Stimulated activated CD8-positive, alpha-beta memory T cell treated with anti-CD3 and anti-CD28 coated beads, Interleukin-4, amount 100 ng/mL, for 4 hours (primary cell): ENCODE data around the gene RMND5A.
"Not testable (repeated sequence)": the region's sequence is repeated elsewhere in the genome, so short reads cannot be mapped to it uniquely, and the experiment has no call there.

Experiments used
- DNase-seq, 2 donors: peaks; one replicate each; pipeline ENCODE4 v3.0.0-alpha.2; 2020; ENCODE audit warnings: low read depth in 2 of 2, low spot score in 1 of 2

Gene RMND5A

DNA sequence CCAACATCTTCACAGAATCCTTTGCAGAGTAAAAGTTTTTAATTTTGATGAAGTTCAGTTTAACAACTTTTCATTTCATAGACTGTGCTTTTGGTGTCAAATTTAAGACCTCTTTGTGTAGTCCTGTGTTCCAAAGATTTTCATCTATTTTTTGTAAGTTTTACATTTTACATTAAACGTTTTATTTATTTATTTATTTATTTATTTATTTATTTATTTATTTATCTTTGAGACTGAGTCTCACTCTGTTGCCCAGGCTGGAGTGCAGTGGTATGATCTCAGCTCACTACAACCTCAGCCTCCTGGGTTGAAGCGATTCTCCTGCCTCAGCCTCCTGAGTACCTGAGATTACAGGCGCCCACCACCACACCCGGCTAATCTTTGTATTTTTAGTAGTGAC, 12.0 kb upstream of the RMND5A start:
- DNase-seq, result not testable (repeated sequence)

DNA sequence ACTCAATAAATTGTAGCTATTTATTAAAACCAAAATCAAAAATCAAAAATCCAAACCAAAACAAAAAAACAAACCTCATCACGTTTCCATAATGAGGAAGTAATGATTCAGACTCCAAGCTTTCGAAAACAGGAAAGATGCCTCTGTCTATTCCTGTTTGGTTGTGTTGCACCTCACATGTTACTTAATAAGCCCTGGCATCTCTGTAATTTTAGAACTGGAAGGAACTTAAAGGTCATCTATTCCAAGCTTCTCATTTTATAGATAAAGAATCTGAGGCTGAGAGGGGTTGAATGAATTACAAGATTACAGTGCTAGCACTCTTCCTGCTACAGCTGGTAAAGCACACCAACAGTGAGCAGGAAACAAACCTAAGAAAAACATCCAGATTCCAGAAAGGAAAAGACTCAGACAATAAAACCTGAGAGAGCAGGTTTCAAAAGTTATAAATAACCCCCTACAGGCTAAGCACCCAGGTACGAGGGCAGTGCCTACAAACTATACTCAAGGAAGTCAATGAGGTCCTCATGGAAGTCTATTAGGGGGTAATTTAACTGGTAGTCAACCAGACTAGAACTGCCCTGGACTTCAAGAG, 5.4 kb upstream of the RMND5A start:
- not testable (repeated sequence) for DNase-seq

DNA sequence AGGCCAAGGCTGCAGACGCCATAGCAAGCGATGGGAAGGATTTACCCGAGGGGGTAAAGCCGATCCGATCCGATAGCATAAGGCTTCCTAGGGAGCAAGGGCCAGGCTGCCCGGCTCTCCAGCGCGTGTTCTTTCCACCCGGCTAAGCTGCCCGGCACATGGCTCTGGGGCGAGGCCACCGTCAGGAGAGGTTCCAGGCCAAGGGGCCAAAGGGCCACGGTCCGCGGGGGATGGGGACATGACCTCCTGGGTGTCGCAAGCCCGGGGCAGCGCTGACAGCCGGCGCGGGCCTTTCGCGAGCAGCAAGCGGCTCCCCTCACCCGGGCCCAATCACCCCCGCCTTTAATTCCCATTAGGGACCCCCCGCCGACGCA, 841 bp upstream of the RMND5A start:
- not testable (repeated sequence) for DNase-seq

DNA sequence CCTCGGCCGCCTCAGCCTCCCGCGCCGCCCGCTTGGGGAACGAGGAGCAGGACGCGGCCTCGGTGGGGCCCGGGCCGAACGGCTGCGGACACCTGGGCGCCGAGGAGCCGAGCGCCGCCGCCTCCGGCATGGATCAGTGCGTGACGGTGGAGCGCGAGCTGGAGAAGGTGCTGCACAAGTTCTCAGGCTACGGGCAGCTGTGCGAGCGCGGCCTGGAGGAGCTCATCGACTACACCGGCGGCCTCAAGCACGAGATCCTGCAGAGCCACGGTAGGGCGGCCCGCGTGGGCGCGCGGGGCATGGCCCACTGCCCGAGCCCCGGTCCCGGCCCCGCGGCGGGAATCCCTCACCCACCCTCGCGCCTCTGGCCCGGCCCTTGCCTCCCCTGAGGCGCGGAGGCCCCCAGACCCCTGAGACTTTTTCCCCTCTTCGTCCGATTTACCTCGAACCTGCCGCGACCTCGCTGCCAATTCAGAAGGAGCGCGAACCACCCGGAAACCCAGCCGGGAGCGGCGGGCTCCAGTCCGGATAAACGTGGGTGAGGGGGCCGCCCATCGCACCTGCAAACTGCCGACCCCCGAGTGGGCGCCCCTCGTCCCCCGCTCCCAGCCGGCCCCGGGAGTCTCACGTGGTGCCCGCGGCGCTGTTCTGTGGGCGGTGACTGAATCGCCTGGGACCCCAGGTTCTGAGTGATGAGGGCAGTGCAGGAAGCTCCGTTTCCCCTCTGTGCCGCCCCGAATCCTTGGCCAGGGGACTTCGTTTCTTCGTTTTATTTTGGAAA, 639 bp downstream of the RMND5A start:
- peak; percentile 15 to 34 for DNase-seq

DNA sequence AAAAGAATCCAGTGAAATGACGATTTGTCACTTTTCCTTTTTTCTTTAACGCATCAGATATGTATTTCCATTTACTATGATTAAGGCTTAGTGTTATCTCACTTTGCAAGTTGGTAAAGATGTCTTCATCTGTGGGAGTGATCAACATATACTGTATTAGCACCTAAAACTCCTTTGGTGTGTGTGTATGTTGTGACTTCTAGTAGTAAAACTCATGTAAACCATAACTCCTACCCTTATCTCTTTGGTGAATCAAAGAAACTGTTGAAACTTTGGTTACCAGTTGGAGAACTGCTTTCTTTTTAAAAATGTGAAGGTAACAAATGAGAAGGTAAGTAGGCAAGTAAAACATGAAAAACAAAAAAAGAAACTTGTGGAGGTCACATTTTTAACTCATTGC, 5.6 kb downstream of the RMND5A start:
- DNase-seq, result not testable (repeated sequence)

DNA sequence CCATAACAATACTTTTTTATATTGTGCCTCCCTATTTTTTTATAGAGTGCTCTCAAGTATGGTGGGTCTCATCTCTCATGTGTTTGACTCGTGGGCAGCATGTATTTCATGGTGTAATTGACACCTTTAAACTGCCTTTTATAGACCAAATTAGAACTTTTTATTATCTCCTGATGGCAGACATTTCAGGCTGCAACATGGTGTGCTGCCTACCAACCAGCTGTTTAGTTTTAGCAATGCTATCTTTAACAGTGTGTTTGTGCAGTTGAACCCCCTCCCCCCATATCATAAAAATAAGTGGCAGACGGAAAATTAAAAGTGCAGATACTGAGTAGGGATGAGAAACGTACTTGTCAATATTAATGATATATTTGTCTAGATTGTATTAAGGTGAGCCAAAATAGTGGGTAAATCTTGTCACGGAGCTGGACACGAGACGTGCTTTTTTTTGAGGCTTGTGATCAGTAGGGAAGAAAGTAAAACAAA, 12.0 kb downstream of the RMND5A start:
- DNase-seq, result not testable (repeated sequence)

DNA sequence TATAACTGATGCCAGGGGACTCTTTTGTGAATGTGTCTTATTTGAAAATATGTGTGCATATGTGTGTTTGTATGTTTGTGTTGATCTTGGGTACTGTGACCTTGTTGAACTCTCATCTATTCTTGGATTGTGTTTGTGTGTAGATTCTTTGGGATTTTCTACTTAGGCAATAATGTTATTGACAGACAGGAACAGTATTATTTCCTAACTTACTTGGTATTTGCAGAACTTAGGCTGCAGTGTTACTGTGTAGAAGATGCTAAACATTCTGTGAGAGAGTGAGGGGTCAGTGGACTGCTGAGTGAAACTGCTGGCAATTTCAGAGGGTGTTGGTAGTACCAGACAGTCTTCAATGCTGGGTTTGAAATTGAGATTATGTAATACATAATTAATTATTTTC, 12.7 kb downstream of the RMND5A start:
- not testable (repeated sequence) for DNase-seq

DNA sequence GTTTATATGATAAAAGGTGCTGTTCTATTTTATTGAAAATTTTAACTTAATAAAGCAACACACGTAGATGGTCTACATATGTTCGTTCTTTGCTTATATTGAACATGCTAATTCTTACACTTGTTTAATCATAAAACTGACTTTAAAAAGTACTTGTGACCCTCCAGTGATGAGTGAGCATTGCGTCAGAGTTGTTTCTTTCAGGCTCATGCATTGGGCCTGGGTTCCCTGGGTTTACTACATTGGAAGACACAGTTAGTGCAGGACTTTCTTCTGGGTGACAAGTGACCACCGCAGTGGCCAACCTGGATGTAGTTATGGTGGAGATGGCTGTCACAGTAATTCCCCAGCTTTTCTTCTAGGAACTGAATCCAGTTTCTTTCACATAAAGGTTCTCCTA, 13.4 kb downstream of the RMND5A start:
- not testable (repeated sequence) for DNase-seq

DNA sequence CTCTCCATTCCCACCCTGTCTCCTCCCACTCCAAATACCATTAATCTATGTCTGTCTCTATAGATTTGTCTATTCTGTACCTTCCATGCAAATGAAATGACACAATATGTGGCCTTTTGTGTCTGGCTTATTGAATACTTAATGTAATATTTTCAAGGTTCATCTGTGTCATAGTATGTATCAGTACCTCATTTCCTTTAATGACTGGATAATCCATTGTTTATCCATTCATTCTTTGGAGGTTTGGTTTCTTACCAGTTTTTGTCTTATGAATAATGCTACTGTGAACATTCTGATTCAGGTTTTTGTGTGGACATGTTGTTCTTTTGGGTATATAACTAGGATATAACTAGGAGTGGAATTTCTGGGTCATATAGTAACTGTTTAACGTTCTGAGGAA, 14.8 kb downstream of the RMND5A start:
- not testable (repeated sequence) for DNase-seq

DNA sequence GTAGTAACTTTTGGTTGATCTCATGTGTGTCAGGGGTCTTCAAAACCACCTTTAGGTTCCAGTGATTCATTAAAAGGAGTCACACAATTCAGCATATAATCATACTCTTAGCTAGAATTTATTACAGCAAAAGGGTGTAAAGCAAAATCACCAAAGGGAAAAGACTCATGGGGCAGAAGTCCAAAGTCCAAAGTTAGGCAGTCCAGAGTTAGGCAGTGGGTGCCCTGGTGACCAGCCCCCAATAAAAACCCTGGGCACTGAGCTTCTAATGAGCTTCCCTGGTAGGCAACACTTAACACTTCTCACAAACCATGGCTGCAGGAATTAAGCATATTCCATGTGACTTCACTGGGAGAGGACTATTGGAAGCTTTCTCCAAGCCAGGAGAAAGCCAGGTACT, 19.4 kb downstream of the RMND5A start:
- DNase-seq, result not testable (repeated sequence)

DNA sequence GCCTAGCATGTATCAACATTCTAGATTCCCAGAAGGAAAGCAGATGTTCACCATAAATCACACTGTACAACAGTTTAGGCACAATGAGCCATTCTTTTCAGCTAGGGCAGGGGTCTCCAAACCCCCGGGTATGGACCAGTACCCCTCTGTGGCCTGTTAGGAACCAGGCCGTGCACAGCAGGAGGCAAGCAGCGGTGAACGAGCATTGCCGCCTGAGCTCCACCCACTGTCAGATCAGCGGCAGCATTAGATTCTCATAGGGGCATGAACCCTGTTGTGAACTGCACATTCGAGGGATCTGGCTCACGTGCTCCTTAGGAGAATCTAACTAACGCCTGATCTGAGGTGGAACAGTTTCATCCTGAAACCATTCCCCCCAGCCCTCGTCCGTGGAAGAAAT, 19.8 kb downstream of the RMND5A start:
- not testable (repeated sequence) for DNase-seq

DNA sequence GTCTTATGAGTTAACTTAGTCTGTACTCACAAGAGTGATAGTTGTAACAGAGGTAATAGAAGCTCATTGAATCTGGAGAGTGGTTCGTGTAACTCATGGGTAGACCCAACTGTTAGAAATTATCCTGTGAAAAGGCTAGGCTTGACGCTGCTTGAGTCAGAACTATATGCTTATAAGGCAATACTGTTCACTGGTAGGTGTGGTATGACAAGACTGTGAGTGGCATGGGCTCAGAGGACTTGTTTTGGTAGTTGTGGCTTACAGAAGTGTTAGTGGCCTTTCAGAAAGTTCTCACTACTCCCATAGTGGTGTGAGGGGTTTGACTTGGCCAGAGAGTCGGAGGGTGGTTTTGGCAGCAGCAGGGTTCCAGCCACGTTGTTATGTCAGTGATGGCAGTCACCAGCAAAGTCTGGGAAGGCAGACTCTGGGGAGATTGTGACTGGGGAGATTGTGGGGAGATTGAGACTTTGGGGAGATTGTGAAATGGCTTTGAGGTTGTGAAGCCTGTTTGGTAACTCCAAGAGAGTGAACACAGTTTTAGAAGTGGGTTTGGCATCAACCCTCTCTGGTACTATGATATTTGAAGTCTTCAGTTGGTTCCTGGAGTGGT, 21.9 kb downstream of the RMND5A start:
- not testable (repeated sequence) for DNase-seq

DNA sequence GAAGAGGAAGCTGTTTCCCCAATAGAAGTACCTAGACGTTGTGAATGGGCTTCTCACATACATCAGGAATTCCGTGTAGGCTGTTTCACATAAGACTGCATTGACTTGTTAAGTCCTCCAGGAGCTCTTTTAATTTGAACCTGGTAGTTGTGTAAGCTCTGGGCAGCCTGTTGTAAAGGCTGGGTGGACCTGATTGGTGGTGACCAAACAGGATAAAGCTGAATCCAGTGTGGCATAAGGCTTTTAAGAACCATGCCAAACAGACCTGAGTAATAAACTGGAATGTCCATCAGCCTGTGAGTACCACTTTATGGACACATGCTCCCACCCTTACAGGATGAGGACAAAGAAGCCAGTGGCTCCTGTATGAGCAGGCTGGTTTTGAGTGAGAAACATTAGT, 24.1 kb downstream of the RMND5A start:
- DNase-seq, result no peak

DNA sequence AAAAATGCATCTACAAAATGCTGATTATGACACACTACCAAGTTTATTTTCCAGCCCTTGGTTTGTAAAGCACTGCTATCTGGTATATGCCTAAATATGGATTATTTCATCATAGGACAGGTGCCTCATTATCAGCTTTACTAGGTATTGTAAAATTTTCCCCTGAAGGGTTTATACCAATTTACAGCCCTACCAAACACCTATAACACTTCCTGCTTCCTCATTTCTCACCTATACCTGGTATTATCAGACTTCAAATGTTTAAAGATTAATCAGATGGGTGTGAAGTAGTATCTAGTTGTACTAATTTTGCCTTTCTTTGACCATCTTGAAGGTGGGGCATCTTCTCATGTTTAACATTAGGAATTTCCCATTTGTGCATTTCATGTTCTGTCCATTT, 26.8 kb downstream of the RMND5A start:
- no peak for DNase-seq

DNA sequence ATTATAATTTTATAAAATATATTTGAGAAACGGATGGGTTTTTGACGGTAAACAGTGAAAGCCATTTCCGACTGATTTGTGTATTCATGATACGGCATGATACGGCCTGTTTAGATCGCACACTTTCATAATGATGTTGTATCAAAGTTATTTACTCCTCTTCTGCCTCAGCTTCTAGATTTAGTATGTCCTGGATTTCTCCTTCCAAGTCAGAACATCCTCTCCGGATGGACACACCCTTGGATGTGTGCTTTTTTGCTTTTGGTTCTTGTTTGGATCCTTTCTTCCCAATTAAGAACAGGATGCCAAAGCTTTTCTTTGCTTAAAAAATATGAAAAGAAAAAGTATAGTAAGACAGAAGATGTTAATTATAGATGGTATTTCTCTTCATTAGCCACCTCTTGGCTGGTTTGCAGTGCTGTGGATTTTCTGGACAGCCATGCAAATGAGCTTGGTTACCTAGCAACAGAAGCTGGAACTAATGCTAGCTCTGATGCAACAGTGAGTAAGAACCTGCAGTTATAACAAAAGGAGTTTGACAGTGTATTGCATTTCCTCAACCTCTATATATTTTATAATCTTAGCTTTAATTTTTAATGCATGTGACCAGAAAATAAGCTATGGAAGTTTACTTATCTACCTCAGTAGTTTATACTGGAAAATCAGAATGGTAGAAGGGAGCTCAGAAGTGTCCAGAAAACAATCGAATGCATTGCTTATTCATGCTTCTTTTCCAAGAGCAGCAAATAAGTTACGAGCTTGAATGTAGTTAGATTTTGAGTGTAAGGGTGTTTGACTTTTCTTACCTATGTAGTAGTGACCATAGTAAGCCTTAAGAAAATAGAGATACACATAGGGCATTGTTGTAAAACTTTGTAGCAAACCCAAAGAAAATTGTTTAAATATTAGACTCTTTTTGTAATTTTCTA, 27.9 kb downstream of the RMND5A start:
- no peak for DNase-seq

DNA sequence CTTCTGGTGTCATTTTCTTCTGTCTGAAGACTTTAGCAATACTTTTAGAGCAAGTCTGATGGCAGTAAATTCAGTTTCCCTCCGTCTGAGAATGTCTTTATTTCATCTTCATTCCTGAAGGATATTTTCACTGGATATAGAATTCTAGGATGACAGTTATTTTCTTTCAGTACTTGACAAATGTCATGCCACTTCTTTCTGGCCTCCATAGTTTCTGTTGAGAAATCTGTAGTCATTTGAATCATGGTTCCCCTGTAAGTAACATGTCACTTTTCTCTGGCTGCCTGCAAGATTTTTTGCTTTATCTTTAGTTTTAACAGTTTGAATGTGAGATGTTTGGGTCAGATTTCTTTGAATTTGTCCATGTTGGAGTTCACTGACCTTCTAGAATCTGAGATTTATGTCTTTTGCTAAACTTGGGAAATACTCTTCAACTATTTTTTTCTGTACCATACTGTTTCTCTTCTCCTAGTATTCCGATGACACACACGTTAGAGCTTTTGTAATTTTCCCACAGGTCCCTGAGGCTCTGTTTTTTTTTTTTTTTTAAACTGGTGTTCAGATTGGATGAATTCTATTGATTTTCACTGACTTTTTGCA, 30.2 kb downstream of the RMND5A start:
- DNase-seq, result no peak

DNA sequence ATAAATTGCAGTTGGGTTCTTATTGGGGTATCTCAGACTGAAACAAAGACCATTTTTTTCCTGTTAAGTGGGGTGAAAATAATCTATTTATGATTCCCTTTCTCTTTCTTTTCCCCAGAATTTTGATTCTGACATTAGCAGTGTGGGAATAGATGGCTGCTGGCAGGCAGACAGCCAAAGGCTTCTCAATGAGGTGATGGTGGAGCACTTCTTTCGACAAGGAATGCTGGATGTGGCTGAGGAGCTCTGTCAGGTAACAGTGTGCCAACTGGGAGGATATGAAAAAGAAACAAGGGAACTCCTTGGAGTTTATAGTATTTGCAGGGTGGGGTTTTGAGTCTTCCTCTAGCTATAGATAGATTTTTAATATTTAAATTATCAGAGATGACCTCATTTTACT, 31.7 kb downstream of the RMND5A start:
- no peak for DNase-seq

DNA sequence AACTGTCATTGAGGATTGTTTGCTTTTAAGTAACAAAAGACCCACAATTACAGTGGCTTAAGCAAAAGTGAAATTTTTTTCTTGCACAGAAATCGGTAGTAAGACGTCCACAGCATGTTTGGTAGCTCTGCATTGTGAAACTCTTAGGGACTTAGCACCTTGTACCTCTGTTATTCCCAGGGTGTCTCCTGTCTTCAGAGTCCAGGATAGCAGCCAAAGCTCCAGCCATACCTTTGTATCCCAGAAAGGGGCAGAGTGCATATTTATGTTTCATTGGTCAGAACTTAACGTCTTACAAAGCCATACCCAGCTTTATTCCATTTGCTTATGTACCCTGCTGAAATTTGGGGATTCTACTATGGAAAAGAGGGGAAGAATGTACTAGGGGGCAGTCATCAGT, 32.8 kb downstream of the RMND5A start:
- DNase-seq, result no peak

DNA sequence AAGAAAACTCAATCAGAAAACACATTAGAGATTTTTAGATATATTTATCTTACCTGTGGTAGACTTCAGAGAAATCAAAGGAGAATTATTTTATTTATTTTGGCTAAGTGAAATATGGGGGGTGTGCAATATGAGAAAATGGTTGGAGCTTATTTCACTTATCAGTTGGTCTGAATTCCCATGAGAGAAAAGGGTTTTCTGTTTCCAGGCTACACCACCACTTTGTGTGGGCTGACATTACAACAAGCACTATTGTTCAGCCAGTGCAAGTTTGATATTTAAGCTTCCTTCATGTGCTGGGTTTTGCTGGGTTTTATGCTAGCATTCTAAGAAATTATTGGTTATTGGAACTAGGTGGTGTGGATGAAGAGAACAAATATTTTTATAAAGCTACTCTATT, 33.5 kb downstream of the RMND5A start:
- DNase-seq, result no peak

DNA sequence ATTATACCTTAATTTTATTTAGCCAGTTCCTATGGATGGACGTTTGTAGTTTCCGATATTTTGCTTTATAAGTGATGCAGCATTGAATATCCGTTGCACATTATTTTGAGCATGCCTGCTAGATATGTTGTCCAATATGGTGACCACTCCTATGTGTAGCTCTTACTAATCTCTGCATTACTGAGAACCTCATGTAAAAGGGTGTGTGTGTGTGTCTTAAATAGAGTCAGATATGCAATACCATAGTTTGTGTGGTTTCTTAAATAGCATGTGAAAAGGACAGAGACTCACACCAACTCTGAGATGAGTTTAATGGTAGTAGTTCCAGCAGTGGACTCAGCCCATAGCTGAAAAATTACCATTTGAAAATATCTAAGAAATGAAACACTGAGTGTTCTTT, 38.3 kb downstream of the RMND5A start:
- DNase-seq, result no peak

DNA sequence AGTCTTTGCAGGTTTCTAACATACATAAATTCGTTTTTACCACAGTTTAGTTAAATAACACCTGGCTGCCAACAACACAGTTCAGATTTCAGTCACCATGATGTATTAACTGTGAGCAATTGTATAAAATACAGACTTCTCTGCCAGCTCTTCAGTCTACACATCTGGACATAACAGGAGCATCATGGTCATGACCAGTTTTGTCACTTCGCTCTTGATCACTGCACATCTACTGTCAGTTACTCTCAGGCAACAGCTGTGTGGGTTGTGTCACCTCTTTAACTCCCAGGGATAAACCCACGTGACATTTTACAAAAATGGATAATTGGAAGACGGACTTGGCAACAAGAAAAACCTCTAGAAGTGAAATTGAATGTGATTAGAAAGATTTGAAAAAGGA, 40.3 kb downstream of the RMND5A start:
- no peak for DNase-seq
